GM18498 (cell line): ENCODE results near the gene SUSD5.

Source experiments
- ATAC-seq: cut with Tn5 transposase; IDR thresholded peaks from one replicate; pipeline ENCODE4 v1.9.1; 2021; ENCODE audit warnings: mild to moderate bottlenecking, moderate library complexity; ENCODE audit not compliant: unreplicated experiment

The SUSD5 gene

GRCh38 chr3:33218446-33219174 is at the start of gene SUSD5:
Gene SUSD5 (minus strand): TSS chr3:33218810. CDS start chr3:33218797, 13 bp downstream.
- no peak for ATAC-seq

- ATAC-seq = no peak
Measured at GRCh38 chr3:33260104-33260503, 41.5 kb upstream of the SUSD5 start.

GRCh38 chr3:33256249-33256648 is 37.6 kb upstream of the SUSD5 start:
- ATAC-seq = no peak

GRCh38 chr3:33250712-33251111 is 32.1 kb upstream of the SUSD5 start:
- ATAC-seq = no peak

GRCh38 chr3:33246786-33247185 is 28.2 kb upstream of the SUSD5 start:
- no peak for ATAC-seq

GRCh38 chr3:33240261-33240660 is 21.7 kb upstream of the SUSD5 start:
- ATAC-seq = no peak

- ATAC-seq = no peak
Measured at GRCh38 chr3:33238923-33239322, 20.3 kb upstream of the SUSD5 start.

GRCh38 chr3:33237439-33237838 is 18.8 kb upstream of the SUSD5 start:
- no peak for ATAC-seq

GRCh38 chr3:33236005-33236404 is 17.4 kb upstream of the SUSD5 start:
- no peak for ATAC-seq

GRCh38 chr3:33233884-33234283 is 15.3 kb upstream of the SUSD5 start:
- ATAC-seq = no peak

- no peak for ATAC-seq
Measured at GRCh38 chr3:33231756-33232465, 13.3 kb upstream of the SUSD5 start.

GRCh38 chr3:33229947-33230346 is 11.3 kb upstream of the SUSD5 start:
- no peak for ATAC-seq

GRCh38 chr3:33229066-33229465 is 10.5 kb upstream of the SUSD5 start:
- ATAC-seq = no peak

GRCh38 chr3:33221241-33221640 is 2.6 kb upstream of the SUSD5 start:
- no peak for ATAC-seq

- ATAC-seq = no peak
Measured at GRCh38 chr3:33219175-33219487, 521 bp upstream of the SUSD5 start.

GRCh38 chr3:33217866-33218445 is 654 bp downstream of the SUSD5 start:
- no peak for ATAC-seq

- ATAC-seq = no peak
Measured at GRCh38 chr3:33215739-33216138, 2.9 kb downstream of the SUSD5 start.

GRCh38 chr3:33212406-33212805 is 6.2 kb downstream of the SUSD5 start:
- ATAC-seq = no peak

- ATAC-seq = no peak
Measured at GRCh38 chr3:33211444-33211843, 7.2 kb downstream of the SUSD5 start.

GRCh38 chr3:33209357-33209756 is 9.3 kb downstream of the SUSD5 start:
- ATAC-seq = no peak

- ATAC-seq = no peak
Measured at GRCh38 chr3:33202711-33203457, 15.7 kb downstream of the SUSD5 start.

GRCh38 chr3:33201195-33201594 is 17.4 kb downstream of the SUSD5 start:
- ATAC-seq = no peak
